HepG2 (cell line): ENCODE data around the gene PLCB4. TPM values are rescaled to one million over a fixed set of nuclear protein-coding genes. Genes with fewer than 3 reads are reported as not detected.

Experiments
- AKAP8 ChIP-seq: sonication (generic); formaldehyde crosslinking; IDR thresholded peaks from 2 replicates; pipeline ENCODE4 v1.5.1; 2020; ENCODE audit warnings: mild to moderate bottlenecking, missing genetic modification reagents
- BRD4 ChIP-seq: sonication (generic); formaldehyde crosslinking; IDR thresholded peaks from 2 replicates; pipeline ENCODE4 v1.4.0; 2020; ENCODE audit warnings: missing genetic modification reagents
- DNMT1 ChIP-seq: sonication (generic); formaldehyde crosslinking; IDR thresholded peaks from 2 replicates; pipeline ENCODE4 v1.5.1; 2020; ENCODE audit warnings: mild to moderate bottlenecking, missing genetic modification reagents
- DNMT3B ChIP-seq: conservative IDR thresholded peaks from 2 replicates; pipeline ENCODE4 v1.6.1; 2016; ENCODE audit warnings: missing biosample characterization, control low read depth
- FOXK1 ChIP-seq: sonication (generic); formaldehyde crosslinking; IDR thresholded peaks from 2 replicates; pipeline ENCODE4 v1.4.0; 2020; ENCODE audit warnings: low read depth, missing genetic modification reagents, borderline replicate concordance
- HDAC2 ChIP-seq: sonication (generic); formaldehyde crosslinking; IDR thresholded peaks from 2 replicates; pipeline ENCODE4 v1.4.0; 2020; ENCODE audit warnings: missing genetic modification reagents
- IRF2 ChIP-seq: IDR thresholded peaks from 2 replicates; pipeline ENCODE4 v1.6.1; 2018; ENCODE audit warnings: missing genetic modification reagents, missing compliant biosample characterization
- KDM1A ChIP-seq: IDR thresholded peaks from 2 replicates; pipeline ENCODE4 v1.6.1; 2016; ENCODE audit warnings: missing compliant biosample characterization
- MIER2 ChIP-seq: IDR thresholded peaks from 2 replicates; pipeline ENCODE4 v1.6.1; 2016; ENCODE audit warnings: missing biosample characterization, missing genetic modification reagents
- NBN ChIP-seq: fragments of 450-650 bp; conservative IDR thresholded peaks from 2 replicates; pipeline ENCODE4 v1.6.1; 2017
- NFE2 ChIP-seq: sonication (generic); formaldehyde crosslinking; IDR thresholded peaks from 2 replicates; pipeline ENCODE4 v1.4.0; 2020; ENCODE audit warnings: missing genetic modification reagents
- POLR2A ChIP-seq, 2 experiments: IDR thresholded peaks; 2 replicates each; pipeline ENCODE4 v1.6.1; 2011; ENCODE audit warnings: low read depth in 2 of 2, low read length in 2 of 2, mild to moderate bottlenecking in 1 of 2, moderate library complexity in 1 of 2; ENCODE audit not compliant: insufficient read depth in 1 of 2
- SRY ChIP-seq: sonication (generic); formaldehyde crosslinking; IDR thresholded peaks from 2 replicates; pipeline ENCODE4 v1.8.0; 2022; ENCODE audit warnings: mild to moderate bottlenecking, missing genetic modification reagents
- TBP ChIP-seq: sonication (generic); formaldehyde crosslinking; IDR thresholded peaks from 2 replicates; pipeline ENCODE4 v1.5.0; 2020; ENCODE audit warnings: missing genetic modification reagents
- TCF7 ChIP-seq: sonication (generic); IDR thresholded peaks from 2 replicates; pipeline ENCODE4 v1.6.1; 2016; ENCODE audit warnings: antibody characterized with exemption, low read depth
- ZBTB8A ChIP-seq: sonication (generic); formaldehyde crosslinking; IDR thresholded peaks from 2 replicates; pipeline ENCODE4 v1.4.0; 2020; ENCODE audit warnings: mild to moderate bottlenecking, low read depth, missing genetic modification reagents, borderline replicate concordance
- ZKSCAN1 ChIP-seq: fragments of 150-350 bp; IDR thresholded peaks from 2 replicates; pipeline ENCODE4 v1.6.1; 2014; ENCODE audit warnings: low read length
- ZNF230 ChIP-seq: sonication (generic); formaldehyde crosslinking; IDR thresholded peaks from 2 replicates; pipeline ENCODE4 v1.4.0; 2020; ENCODE audit warnings: mild to moderate bottlenecking, missing genetic modification reagents
- ZNF329 ChIP-seq: sonication (generic); formaldehyde crosslinking; IDR thresholded peaks from 2 replicates; pipeline ENCODE4 v1.9.0; 2021; ENCODE audit warnings: low read depth, mild to moderate bottlenecking, missing genetic modification reagents
- ZNF652 ChIP-seq: IDR thresholded peaks from 2 replicates; pipeline ENCODE4 v1.6.1; 2016; ENCODE audit warnings: low read depth, borderline replicate concordance
- polyA plus RNA-seq, 8 experiments: library from polyadenylated mRNA; depleted of rRNA in 3 of 8; stranded (reverse) in 7 of 8; unstranded in 1 of 8; fragments of >200 nt; fragmentation: Illumina TruSeq in 4 of 8; extraction: Trizol in 4 of 8; gene quantifications; 2 replicates each; pipeline versions ENCODE4 v1.2.1 to v1.2.3, GENCODE V29; 2011 to 2016; ENCODE audit warnings: low read depth in 4 of 8, missing spikeins in 1 of 8, mixed read lengths in 1 of 8; ENCODE audit not compliant: insufficient read depth in 1 of 8
- total RNA-seq, 5 experiments: library from RNA; depleted of rRNA; stranded (reverse); fragments of >200 nt; fragmentation: Illumina TruSeq; extraction: Trizol; gene quantifications; 2 replicates each; pipeline ENCODE4 v1.2.3, GENCODE V29; 2016; ENCODE audit warnings: low read depth in 1 of 5
- TF ChIP-seq, protein P1 (sequence below): sonication (generic); formaldehyde crosslinking; IDR thresholded peaks from 2 replicates; pipeline ENCODE4 v1.4.0; 2020; ENCODE audit warnings: mild to moderate bottlenecking, missing genetic modification reagents
- TF ChIP-seq, protein P2 (sequence below): sonication (generic); formaldehyde crosslinking; IDR thresholded peaks from 2 replicates; pipeline ENCODE4 v1.5.1; 2020; ENCODE audit warnings: mild to moderate bottlenecking, moderate library complexity, missing genetic modification reagents
- TF ChIP-seq, protein P3 (sequence below): sonication (generic); formaldehyde crosslinking; IDR thresholded peaks from 2 replicates; pipeline ENCODE4 v1.4.0; 2020; ENCODE audit warnings: low read depth, mild to moderate bottlenecking, missing genetic modification reagents
- TF ChIP-seq, protein P4 (sequence below): sonication (generic); formaldehyde crosslinking; IDR thresholded peaks from 2 replicates; pipeline ENCODE4 v1.5.0; 2020; ENCODE audit warnings: missing genetic modification reagents, mild to moderate bottlenecking, borderline replicate concordance
- TF ChIP-seq, protein P5 (sequence below): sonication (generic); formaldehyde crosslinking; IDR thresholded peaks from 2 replicates; pipeline ENCODE4 v1.8.1; 2023; ENCODE audit warnings: missing genetic modification reagents, mild to moderate bottlenecking, borderline replicate concordance

The PLCB4 gene
- total and polyA plus RNA-seq, 2 of the 13 experiments (the other 11 are each of a cell fraction or from before 2014, with no cell fraction given), result 0.01 TPM; not detected in 1

DNA sequence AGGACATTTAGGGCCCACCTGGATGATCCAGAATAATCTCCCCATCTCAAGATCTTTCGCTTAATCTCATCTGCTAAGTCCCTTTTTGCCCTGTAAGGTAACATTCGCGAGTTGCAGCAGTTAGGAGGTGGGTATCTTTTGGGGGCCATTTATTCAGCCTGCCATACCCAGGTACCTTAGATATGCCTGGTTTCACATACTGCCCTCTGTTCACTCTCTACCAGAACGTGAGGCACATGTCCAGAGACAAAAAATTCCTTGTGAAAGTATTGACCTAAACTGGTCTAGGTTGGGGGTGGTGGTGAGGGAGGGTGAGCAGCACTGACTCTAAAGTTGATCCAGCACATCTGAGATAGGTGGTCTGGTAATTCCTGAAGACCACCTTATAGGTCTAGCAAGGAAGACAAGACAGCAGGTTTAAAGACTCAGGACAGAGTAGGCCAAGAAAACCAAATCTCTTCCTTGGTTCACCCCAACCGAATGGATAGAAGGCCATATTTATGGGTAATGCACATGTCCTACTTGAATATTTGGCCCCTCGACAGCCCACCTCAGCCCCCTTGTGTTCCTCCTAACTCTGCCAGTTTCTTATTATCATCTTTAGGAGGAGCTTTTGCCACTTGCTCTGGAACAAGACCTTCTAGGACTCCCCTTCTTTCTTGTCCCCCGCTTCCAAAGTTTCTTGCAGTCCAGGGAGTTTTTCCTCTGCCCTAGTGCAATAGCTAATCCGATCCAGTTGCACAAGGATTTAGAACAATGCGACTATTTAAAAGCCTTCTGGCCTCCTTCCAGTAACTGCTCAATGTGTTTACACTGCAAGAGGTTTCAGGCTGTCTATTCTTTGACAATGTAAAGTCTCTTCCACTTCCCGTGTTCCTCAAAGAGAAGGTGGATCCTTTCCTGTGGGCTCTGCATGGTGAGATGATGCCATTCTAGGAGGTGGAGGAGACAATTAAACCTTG lies 232.5 kb downstream of the PLCB4 start (continued):
- TF ChIP-seq ZBTB8A (no peak), DNMT1 (CRISPR knock-in tag) (no peak), ZNF230 (no peak), ZKSCAN1 (no peak), TCF7 (peak; percentile 79), ZNF652 (CRISPR knock-in tag) (peak; percentile 46; the same call in 1 of the 2 replicates), KDM1A (CRISPR knock-in tag) (0 out of 2 replicates have a peak, but pooled peaks have one; percentile 55), FOXK1 (peak; percentile 93; the same call in 1 of the 2 replicates), POLR2A (IDR thresholded peaks at IDR 0.05; ENCODE audit: insufficient read depth in 1 of 2, low read depth in 2 of 2, low read length in 2 of 2) (no peak), ZNF329 (CRISPR knock-in tag) (no peak), AKAP8 (CRISPR knock-in tag) (peak; percentile 45; the same call in 1 of the 2 replicates), NFE2 (CRISPR knock-in tag) (no peak), MIER2 (CRISPR knock-in tag) (peak; percentile 91), DNMT3B (CRISPR knock-in tag) (0 out of 2 replicates have a peak, but pooled peaks have one; percentile 27), SRY (CRISPR knock-in tag) (no peak), NBN (no peak), IRF2 (peak; percentile 89; the same call in 1 of the 2 replicates), BRD4 (CRISPR knock-in tag) (0 out of 2 replicates have a peak, but pooled peaks have one; percentile 44), HDAC2 (CRISPR knock-in tag) (peak; percentile 95), TBP (no peak)
- TF ChIP-seq, protein P1, sequence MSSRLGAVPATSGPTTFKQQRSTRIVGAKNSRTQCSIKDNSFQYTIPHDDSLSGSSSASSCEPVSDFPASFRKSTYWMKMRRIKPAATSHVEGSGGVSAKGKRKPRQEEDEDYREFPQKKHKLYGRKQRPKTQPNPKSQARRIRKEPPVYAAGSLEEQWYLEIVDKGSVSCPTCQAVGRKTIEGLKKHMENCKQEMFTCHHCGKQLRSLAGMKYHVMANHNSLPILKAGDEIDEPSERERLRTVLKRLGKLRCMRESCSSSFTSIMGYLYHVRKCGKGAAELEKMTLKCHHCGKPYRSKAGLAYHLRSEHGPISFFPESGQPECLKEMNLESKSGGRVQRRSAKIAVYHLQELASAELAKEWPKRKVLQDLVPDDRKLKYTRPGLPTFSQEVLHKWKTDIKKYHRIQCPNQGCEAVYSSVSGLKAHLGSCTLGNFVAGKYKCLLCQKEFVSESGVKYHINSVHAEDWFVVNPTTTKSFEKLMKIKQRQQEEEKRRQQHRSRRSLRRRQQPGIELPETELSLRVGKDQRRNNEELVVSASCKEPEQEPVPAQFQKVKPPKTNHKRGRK (CRISPR knock-in tag), result no peak
- TF ChIP-seq, protein P2, sequence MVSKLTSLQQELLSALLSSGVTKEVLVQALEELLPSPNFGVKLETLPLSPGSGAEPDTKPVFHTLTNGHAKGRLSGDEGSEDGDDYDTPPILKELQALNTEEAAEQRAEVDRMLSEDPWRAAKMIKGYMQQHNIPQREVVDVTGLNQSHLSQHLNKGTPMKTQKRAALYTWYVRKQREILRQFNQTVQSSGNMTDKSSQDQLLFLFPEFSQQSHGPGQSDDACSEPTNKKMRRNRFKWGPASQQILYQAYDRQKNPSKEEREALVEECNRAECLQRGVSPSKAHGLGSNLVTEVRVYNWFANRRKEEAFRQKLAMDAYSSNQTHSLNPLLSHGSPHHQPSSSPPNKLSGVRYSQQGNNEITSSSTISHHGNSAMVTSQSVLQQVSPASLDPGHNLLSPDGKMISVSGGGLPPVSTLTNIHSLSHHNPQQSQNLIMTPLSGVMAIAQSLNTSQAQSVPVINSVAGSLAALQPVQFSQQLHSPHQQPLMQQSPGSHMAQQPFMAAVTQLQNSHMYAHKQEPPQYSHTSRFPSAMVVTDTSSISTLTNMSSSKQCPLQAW (CRISPR knock-in tag), result peak; percentile 68; the same call in 1 of the 2 replicates
- TF ChIP-seq, protein P3, sequence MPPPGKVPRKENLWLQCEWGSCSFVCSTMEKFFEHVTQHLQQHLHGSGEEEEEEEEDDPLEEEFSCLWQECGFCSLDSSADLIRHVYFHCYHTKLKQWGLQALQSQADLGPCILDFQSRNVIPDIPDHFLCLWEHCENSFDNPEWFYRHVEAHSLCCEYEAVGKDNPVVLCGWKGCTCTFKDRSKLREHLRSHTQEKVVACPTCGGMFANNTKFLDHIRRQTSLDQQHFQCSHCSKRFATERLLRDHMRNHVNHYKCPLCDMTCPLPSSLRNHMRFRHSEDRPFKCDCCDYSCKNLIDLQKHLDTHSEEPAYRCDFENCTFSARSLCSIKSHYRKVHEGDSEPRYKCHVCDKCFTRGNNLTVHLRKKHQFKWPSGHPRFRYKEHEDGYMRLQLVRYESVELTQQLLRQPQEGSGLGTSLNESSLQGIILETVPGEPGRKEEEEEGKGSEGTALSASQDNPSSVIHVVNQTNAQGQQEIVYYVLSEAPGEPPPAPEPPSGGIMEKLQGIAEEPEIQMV (CRISPR knock-in tag), result 0 out of 2 replicates have a peak, but pooled peaks have one; percentile 18
- TF ChIP-seq, protein P4, sequence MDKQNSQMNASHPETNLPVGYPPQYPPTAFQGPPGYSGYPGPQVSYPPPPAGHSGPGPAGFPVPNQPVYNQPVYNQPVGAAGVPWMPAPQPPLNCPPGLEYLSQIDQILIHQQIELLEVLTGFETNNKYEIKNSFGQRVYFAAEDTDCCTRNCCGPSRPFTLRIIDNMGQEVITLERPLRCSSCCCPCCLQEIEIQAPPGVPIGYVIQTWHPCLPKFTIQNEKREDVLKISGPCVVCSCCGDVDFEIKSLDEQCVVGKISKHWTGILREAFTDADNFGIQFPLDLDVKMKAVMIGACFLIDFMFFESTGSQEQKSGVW (CRISPR knock-in tag), result no peak
- TF ChIP-seq, protein P5, sequence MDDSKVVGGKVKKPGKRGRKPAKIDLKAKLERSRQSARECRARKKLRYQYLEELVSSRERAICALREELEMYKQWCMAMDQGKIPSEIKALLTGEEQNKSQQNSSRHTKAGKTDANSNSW, result no peak
